Heart left ventricle (tissue), 16 donors: ENCODE data around the gene DOCK8. TPM values are rescaled to one million over a fixed set of nuclear protein-coding genes. Genes with fewer than 3 reads are reported as not detected.
A peak's percentile ranks its signal among the peaks of the same experiment; 100 is the strongest.

Experiments
- ATAC-seq, 4 donors: fragments of 200-7000 bp; cut with Tn5 transposase; one replicate each; pipeline ENCODE4 v1.9.1; 2020 to 2022; ENCODE audit warnings: moderate library complexity in 4 of 4, mild to moderate bottlenecking in 3 of 4, moderate number of reproducible peaks in 1 of 4
- DNase-seq, 5 donors: peaks; one replicate each; pipeline ENCODE4 v3.0.0-alpha.2; 2020
- H3K27ac ChIP-seq, 12 donors: fragments of 200-600 bp; sonication (generic) in 4 of 12; one replicate each; pipeline versions ENCODE4 v1.5.0 to v1.8.0; 2016 to 2022; ENCODE audit warnings: mild to moderate bottlenecking in 2 of 12
- H3K27me3 ChIP-seq, 9 donors: fragments of 200-600 bp; sonication (generic) in 2 of 9; one replicate each; pipeline versions ENCODE4 v1.5.1 to v1.8.0; 2016 to 2022; ENCODE audit warnings: mild to moderate bottlenecking in 3 of 9
- H3K36me3 ChIP-seq, 9 donors: fragments of 200-600 bp; sonication (generic) in 2 of 9; one replicate each; pipeline versions ENCODE4 v1.5.0 to v1.8.0; 2018 to 2022; ENCODE audit warnings: mild to moderate bottlenecking in 2 of 9
- H3K4me1 ChIP-seq, 12 donors: fragments of 200-600 bp; sonication (generic) in 4 of 12; one replicate each; pipeline versions ENCODE4 v1.5.0 to v1.8.0; 2016 to 2022; ENCODE audit warnings: mild to moderate bottlenecking in 3 of 12
- H3K4me3 ChIP-seq, 12 donors: fragments of 200-600 bp; sonication (generic) in 4 of 12; one replicate each; pipeline versions ENCODE4 v1.5.0 to v1.8.0; 2017 to 2022; ENCODE audit warnings: mild to moderate bottlenecking in 9 of 12, moderate library complexity in 4 of 12
- H3K9me3 ChIP-seq, 12 donors: fragments of 200-600 bp; sonication (generic) in 4 of 12; one replicate each; pipeline versions ENCODE4 v1.5.0 to v1.8.0; 2016 to 2022; ENCODE audit warnings: mild to moderate bottlenecking in 1 of 12
- CTCF ChIP-seq, 12 donors: fragments of 200-600 bp; sonication (generic) in 4 of 12; IDR thresholded peaks; one replicate each; pipeline versions ENCODE4 v1.5.0 to v1.8.0; 2018 to 2022; ENCODE audit warnings: antibody characterized with exemption in 12 of 12, mild to moderate bottlenecking in 5 of 12
- POLR2A ChIP-seq, 2 donors: fragments of 450-650 bp; IDR thresholded peaks; one replicate each; pipeline ENCODE4 v1.6.1; 2017; ENCODE audit warnings: antibody characterized with exemption in 2 of 2, mild to moderate bottlenecking in 2 of 2, moderate library complexity in 2 of 2
- WGBS, 4 donors: extraction: QIAGEN DNeasy Blood & Tissue Kit in 2 of 4; methylation state at CpG; one replicate each; pipeline versions ENCODE4 v1.1.5 to v1.1.7; 2013 to 2018; 5-methylcytosine and 5-hydroxymethylcytosine counted together
- intact Hi-C, 10 donors: fragments of 100-400 bp; cut with DNase I; formaldehyde crosslinking; loops; one replicate each; pipeline versions ENCODE4 v1.11.1 to v1.14.2; 2022
- polyA plus RNA-seq, 2 donors: library from polyadenylated mRNA; stranded (reverse); fragments of 200-250 nt; gene quantifications; one replicate each; pipeline ENCODE4 v1.2.3, GENCODE V29; 2013
- total RNA-seq, 9 donors: library from RNA; depleted of rRNA in 2 of 9; stranded (reverse); fragments of >200 nt in 2 of 9; fragmentation: NEBNext Ultra II Directional in 3 of 9; extraction: Animal tissue kit (Norgen Biotek cat#: 25700) in 3 of 9; gene quantifications; one replicate each; pipeline versions ENCODE4 v1.1.0 to v1.2.4, GENCODE V29; 2016 to 2023
- donor health status: ischemic (EF 13 %, LVEDD 7.1; RV severe dilation, severe dysfunction).
- donor health status: healthy with polysubstance abuse.
- donor health status: DM: no; HTN: yes; CAD: no.
- donor health status: DM: no; HTN: no; CAD: no.
- donor health status: ischemic (EF 25% LVEDD 6.9; RV normal size, moderate dysfunction).
- donor health status: ischemic (EF 25% LVEDD 5.7; RV mildly dilated, moderate dysfunction).
- donor health status: healthy.
- donor health status: DM: yes; HTN: yes; CAD: no.
- donor health status: ischemic (EF 35%, LVEDD 5.7; RV mildly dilated, moderate dysfunction).
- donor health status: nonischemic (EF 11% LVEDD 7.7; RV severe dilation, severe dysfunction).
- donor health status: DM: yes; HTN: yes; CAD: no.
- donor health status: PGD.
- donor health status: ischemic (EF 29% LVEDD 5.4; RV normal size, mild dysfunction).
- donor health status: nonischemic (EF 23%, LVEDD 6.1; RV moderate dilation, normal function).

Gene DOCK8
- total and polyA plus RNA-seq, 11 donors: 1.2 to 36.1 (median 2.4) TPM

- 69 to 78% (median 77%) methylated on average over 1 of the region's 1 CpG for WGBS, 4 donors
- H3K9me3 ChIP-seq: no peaks in the 10 kb centered on the region
- no peak for ATAC-seq
- peaks cover 0 to 10% (median 0%) of the 10 kb centered on the region in 9 donors for H3K27me3 ChIP-seq
- peaks cover 0 to 20% (median 0%) of the 10 kb centered on the region in 12 donors for H3K4me1 ChIP-seq
- H3K27ac ChIP-seq: no peak overlapping the region
- no peaks in the 10 kb centered on the region for H3K36me3 ChIP-seq
- TF ChIP-seq CTCF (IDR thresholded peaks at IDR 0.05) (no peak), POLR2A (IDR thresholded peaks at IDR 0.05) (no peak)
- no peak for DNase-seq
- intact Hi-C loops: no loop called here
- H3K4me3 ChIP-seq: no peak overlapping the region
These were observed 8.2 kb upstream of the DOCK8 start for GRCh38 chr9:206481-206880.

- Histone ChIP-seq H3K27me3 (peaks cover 0 to 23% (median 0%) of the 10 kb centered on the region in 9 donors), H3K27ac (peak overlapping the region in 2 of 12 donors; percentile 5 to 89), H3K36me3 (no peaks in the 10 kb centered on the region), H3K4me1 (peaks cover 0 to 32% (median 0%) of the 10 kb centered on the region in 12 donors), H3K9me3 (no peaks in the 10 kb centered on the region), H3K4me3 (peak overlapping the region in 1 of 12 donors; percentile 23)
- 75 to 87% (median 78%) methylated on average over 14 of the region's 14 CpGs for WGBS, 4 donors
- intact Hi-C loops: no loop called here
- TF ChIP-seq POLR2A (IDR thresholded peaks at IDR 0.05) (no peak), CTCF (IDR thresholded peaks at IDR 0.05) (no peak)
- DNase-seq (no peak), ATAC-seq (peak in 2 of 4 donors; percentile 53 to 58)
These were observed 5.4 kb upstream of the DOCK8 start for GRCh38 chr9:209143-209758.

GRCh38 chr9:211036-211435 lies 3.6 kb upstream of the DOCK8 start:
- Histone ChIP-seq H3K9me3 (no peaks in the 10 kb centered on the region), H3K4me1 (peaks cover 0 to 38% (median 4%) of the 10 kb centered on the region in 12 donors), H3K36me3 (no peaks in the 10 kb centered on the region), H3K4me3 (no peak overlapping the region), H3K27ac (peak overlapping the region in 6 of 12 donors; percentile 1 to 94 (median 30)), H3K27me3 (peaks cover 0 to 41% (median 14%) of the 10 kb centered on the region in 9 donors)
- no peak for DNase-seq
- TF ChIP-seq POLR2A (IDR thresholded peaks at IDR 0.05): no peak
- TF ChIP-seq CTCF (IDR thresholded peaks at IDR 0.05): no peak
- 69 to 77% (median 71%) methylated on average over 7 of the region's 7 CpGs for WGBS, 4 donors
- intact Hi-C loops: no loop called here
- ATAC-seq: no peak

- no peaks in the 10 kb centered on the region for H3K36me3 ChIP-seq
- H3K27ac ChIP-seq: peak overlapping the region in 8 of 12 donors; percentile 4 to 94 (median 22)
- peaks cover 0 to 44% (median 18%) of the 10 kb centered on the region in 9 donors for H3K27me3 ChIP-seq
- no peak for TF ChIP-seq CTCF (IDR thresholded peaks at IDR 0.05)
- no peak overlapping the region for H3K4me3 ChIP-seq
- peaks cover 0 to 40% (median 4%) of the 10 kb centered on the region in 12 donors for H3K4me1 ChIP-seq
- DNase-seq (no peak), ATAC-seq (peak in 3 of 4 donors; percentile 11 to 39 (median 33))
- intact Hi-C loops: no loop called here
- 42 to 51% (median 48%) methylated on average over 5 of the region's 5 CpGs for WGBS, 4 donors
- no peaks in the 10 kb centered on the region for H3K9me3 ChIP-seq
These were observed 3.1 kb upstream of the DOCK8 start for GRCh38 chr9:211557-211956.
